Rectal smooth muscle tissue (tissue), 1 donor: ENCODE data around the gene OR9A4.
"Not testable (repeated sequence)": the region's sequence is repeated elsewhere in the genome, so short reads cannot be mapped to it uniquely, and the experiment has no call there.

ENCODE experiments used
- H3K27ac ChIP-seq: one replicate; pipeline ENCODE4 v1.7.0; 2013; ENCODE audit warnings: low read depth, low read length, inconsistent platforms
- H3K27me3 ChIP-seq: one replicate; pipeline ENCODE4 v1.7.0; 2013; ENCODE audit warnings: low read length; ENCODE audit not compliant: control insufficient read depth, insufficient read depth
- H3K36me3 ChIP-seq: one replicate; pipeline ENCODE4 v1.7.0; 2013; ENCODE audit warnings: low read length; ENCODE audit not compliant: control insufficient read depth, insufficient read depth
- H3K4me1 ChIP-seq: one replicate; pipeline ENCODE4 v1.7.0; 2013; ENCODE audit warnings: low read length; ENCODE audit not compliant: control insufficient read depth, insufficient read depth
- H3K4me3 ChIP-seq: one replicate; pipeline ENCODE4 v1.7.0; 2013; ENCODE audit warnings: low read length
- H3K9ac ChIP-seq: one replicate; pipeline ENCODE4 v1.7.0; 2013; ENCODE audit warnings: low read length

Gene OR9A4, protein sequence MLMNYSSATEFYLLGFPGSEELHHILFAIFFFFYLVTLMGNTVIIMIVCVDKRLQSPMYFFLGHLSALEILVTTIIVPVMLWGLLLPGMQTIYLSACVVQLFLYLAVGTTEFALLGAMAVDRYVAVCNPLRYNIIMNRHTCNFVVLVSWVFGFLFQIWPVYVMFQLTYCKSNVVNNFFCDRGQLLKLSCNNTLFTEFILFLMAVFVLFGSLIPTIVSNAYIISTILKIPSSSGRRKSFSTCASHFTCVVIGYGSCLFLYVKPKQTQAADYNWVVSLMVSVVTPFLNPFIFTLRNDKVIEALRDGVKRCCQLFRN

DNA sequence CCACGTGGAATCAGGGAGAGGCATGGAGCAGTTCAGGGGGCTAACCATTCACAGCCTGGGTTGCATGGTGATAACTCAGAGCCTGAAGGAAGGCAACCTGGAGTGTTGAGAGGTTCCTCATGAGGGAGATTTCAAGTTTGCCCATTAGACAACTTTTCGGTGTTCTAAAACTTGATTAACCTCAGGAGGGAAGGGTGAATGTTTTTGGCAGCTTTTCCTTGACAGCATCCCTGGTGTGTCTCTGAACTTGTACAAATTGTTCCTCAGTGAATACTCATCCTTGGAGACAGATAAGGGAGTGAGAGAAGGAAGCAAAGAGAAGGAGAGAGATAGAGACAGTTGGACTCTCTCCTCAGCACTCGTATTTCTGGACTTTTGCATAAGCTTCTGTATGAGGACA is at the start of gene OR9A4:
Gene OR9A4 (plus strand): TSS at position 301 of the 400 bp plus-strand sequence. CDS start 2,477 bp downstream, outside the sequence.
- Histone ChIP-seq H3K9ac (no peak within 1 kb of the TSS), H3K4me1 (no peaks in the 10 kb centered on the region), H3K27ac (no peak within 1 kb of the TSS), H3K27me3 (no peaks in the 10 kb centered on the region), H3K4me3 (no peak within 1 kb of the TSS), H3K36me3 (no peaks in the 10 kb centered on the region)

DNA sequence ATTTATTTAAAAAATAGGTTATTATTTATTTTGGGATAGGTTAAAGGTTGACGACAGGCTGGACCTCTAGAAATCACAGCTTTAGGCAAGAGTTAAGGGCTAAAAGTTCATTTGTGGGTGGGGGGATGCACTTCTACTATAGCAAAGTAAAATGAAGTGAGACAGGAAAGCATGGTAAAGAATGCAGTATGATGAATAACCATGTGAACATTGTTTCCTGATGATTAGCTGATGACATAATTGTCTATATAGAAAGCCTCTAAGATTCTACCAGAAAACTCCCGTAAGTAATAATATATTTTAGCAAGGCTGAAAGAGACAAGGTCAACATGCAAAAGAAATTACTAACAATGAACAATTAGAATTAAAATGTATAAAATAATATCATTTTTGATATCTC is 49.2 kb upstream of the OR9A4 start:
- Histone ChIP-seq H3K36me3 (no peaks in the 10 kb centered on the region), H3K4me1 (no peaks in the 10 kb centered on the region), H3K4me3 (no peak overlapping the region), H3K27me3 (no peaks in the 10 kb centered on the region), H3K27ac (no peak overlapping the region), H3K9ac (no peak overlapping the region)

DNA sequence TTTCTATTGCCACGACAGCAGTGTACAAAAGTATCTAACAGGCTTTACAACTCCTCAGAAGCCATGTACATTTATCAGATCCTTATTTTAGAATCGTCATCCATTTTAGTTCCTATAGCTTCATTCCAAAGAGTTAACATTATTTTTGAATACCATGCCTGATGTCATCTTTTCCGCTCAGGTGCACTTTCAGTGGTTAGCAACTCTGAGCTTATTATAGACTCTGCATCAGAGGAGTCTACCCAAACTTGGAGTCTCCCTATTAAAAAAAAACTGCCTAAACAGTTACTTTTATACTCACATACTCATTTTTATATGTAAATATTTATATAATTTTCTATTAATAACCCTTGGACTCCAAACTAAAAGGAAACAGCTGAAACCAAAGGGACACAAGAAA is 43.3 kb upstream of the OR9A4 start:
- H3K36me3 ChIP-seq, result no peaks in the 10 kb centered on the region
- H3K9ac ChIP-seq, result no peak overlapping the region
- H3K4me3 ChIP-seq, result no peak overlapping the region
- no peaks in the 10 kb centered on the region for H3K27me3 ChIP-seq
- H3K4me1 ChIP-seq, result no peaks in the 10 kb centered on the region
- H3K27ac ChIP-seq, result no peak overlapping the region

DNA sequence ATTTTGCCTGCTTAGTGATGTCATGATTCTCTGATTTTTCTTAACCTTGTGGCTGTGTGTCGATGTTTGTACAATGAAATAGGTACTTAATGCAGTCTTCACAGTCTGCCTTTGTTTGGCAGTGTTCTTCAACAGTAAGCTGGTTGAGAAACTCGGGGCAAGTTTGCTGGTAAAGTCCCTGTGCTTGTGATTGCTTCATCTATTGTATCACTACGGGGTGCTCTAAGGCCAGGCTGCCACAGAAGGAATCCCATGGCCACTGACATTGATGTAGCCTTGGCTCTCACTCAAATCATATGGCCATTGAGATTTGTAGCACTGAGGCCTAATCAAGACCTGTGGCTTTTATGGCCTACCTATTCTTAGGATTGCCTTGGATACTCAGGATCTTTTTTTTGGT is 41.4 kb upstream of the OR9A4 start:
- H3K4me3 ChIP-seq, result no peak overlapping the region
- H3K36me3 ChIP-seq, result no peaks in the 10 kb centered on the region
- H3K27me3 ChIP-seq, result no peaks in the 10 kb centered on the region
- H3K4me1 ChIP-seq, result no peaks in the 10 kb centered on the region
- no peak overlapping the region for H3K9ac ChIP-seq
- H3K27ac ChIP-seq, result no peak overlapping the region

DNA sequence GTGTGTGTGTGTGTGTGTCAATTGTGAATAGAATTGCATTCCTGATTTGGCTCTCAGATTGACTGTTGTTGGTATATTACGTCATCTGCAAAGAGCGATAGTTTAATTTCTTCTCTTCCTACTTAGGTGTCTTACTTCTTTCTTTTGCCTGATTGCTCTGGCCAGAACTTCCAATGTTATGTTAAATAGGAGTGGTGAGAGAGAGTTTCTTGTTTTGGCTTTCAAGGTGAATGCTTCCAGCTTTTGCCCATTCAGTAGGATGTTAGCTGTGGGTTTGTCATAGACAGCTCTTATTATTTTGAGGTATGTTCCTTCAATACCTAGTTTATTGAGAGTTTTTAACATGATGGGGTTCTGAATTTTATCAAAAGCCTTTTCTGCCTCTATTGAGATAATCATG is 40.7 kb upstream of the OR9A4 start:
- H3K4me1 ChIP-seq, result no peaks in the 10 kb centered on the region
- H3K9ac ChIP-seq, result no peak overlapping the region

DNA sequence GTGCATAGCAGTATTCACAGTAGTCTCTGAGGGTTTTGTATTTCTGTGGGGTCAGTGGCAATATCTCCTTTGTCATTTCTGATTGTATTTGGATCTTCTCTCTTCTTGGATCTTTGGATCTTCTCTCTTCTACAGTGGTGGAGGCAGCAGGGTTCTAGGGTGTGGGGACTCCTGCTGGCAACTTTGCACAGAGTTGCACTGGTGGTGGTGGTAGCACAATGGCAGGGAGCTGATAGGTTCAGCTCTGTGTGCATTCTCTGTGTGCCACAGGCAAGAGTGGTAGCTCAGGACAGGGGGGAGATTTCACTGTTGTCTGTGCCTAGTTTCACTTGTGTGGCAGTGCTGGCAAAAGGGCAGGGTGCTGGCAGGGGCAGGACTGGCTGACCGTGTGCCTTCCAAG is 39.8 kb upstream of the OR9A4 start:
- no peak overlapping the region for H3K27ac ChIP-seq
- no peaks in the 10 kb centered on the region for H3K27me3 ChIP-seq
- no peaks in the 10 kb centered on the region for H3K4me1 ChIP-seq
- no peaks in the 10 kb centered on the region for H3K36me3 ChIP-seq
- H3K4me3 ChIP-seq, result no peak overlapping the region
- H3K9ac ChIP-seq, result no peak overlapping the region

More for the DNA sequence above, 40.7 kb upstream of the OR9A4 start:
- no peaks in the 10 kb centered on the region for H3K27me3 ChIP-seq
- H3K27ac ChIP-seq, result no peak overlapping the region
- H3K36me3 ChIP-seq, result no peaks in the 10 kb centered on the region
- no peak overlapping the region for H3K4me3 ChIP-seq

DNA sequence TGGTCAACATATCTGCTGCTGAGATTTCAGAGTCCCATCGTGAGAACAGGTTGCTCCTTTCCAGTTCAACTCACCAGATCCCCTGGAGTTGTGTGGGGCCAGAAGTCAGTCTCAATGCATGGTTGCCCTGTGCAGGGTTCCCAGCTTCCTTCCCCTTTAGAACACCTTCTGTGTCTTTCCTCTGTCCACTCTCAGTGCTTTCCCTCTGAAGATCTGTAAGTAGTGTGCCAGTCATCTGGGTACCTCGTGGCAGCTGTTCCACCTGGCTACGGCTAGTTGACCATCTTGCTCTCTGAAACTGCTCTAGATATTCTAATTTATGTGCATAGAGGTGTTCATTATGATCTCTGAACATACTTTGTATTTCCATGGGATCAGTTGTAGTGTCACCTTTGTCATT is 38.8 kb upstream of the OR9A4 start:
- Histone ChIP-seq H3K9ac (no peak overlapping the region), H3K27ac (no peak overlapping the region), H3K4me3 (no peak overlapping the region), H3K4me1 (no peaks in the 10 kb centered on the region), H3K36me3 (no peaks in the 10 kb centered on the region), H3K27me3 (no peaks in the 10 kb centered on the region)

DNA sequence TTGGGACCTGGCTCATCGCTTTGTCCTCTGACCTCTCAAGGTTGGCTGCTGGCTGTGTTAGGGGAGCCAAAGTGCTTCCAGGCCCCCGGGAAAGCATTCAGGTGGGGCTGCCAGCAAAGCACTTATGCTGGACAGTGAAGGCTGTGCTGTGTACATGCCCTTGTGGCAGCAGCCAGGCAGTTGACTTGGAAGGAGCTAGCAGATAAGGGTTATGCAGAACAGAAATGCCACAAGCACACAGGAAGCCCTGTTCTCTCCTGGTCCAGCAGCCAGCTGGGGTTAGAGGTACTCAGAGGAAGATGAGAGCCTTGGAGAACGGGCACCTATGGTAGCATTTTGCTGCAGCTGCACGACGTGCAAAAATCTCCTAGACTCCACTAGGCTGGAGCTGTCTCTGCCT is 35.2 kb upstream of the OR9A4 start:
- Histone ChIP-seq H3K4me1 (no peaks in the 10 kb centered on the region), H3K4me3 (no peak overlapping the region), H3K27ac (no peak overlapping the region), H3K36me3 (no peaks in the 10 kb centered on the region), H3K9ac (no peak overlapping the region), H3K27me3 (no peaks in the 10 kb centered on the region)

DNA sequence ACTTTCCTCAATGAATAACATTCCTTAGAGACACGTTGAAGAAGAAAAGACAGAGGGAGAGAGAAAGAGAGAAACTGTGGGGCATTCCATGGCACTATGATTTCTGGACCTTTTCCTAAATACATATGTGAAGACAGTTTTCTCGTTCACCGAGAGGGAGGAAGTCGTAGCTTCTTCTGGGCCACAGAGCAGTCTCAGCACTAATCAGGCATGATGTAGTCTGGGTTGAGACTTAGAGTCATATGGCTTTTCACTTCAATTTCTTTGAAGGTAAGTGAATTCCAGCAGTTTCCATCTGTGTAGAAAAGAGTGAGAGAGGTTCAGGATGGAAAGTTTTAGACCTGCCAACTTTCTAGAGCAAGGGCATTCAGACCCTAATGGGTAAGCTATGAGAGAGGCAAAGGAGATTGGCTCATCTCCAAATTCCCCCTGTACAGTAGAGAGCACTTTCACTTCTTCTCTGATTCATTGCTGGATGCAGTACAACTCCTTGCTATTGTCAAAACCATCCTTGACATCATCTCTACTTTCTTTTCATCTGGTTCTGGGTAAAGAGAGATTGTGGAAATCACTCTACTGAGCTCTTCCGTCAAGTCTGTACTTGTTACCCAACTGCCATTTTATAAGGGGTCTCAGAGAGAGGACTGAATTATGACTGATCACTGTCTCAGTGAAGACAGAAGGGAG is 31.5 kb upstream of the OR9A4 start:
- Histone ChIP-seq H3K9ac (no peak overlapping the region), H3K36me3 (no peaks in the 10 kb centered on the region), H3K27me3 (no peaks in the 10 kb centered on the region), H3K27ac (no peak overlapping the region), H3K4me1 (no peaks in the 10 kb centered on the region), H3K4me3 (no peak overlapping the region)

DNA sequence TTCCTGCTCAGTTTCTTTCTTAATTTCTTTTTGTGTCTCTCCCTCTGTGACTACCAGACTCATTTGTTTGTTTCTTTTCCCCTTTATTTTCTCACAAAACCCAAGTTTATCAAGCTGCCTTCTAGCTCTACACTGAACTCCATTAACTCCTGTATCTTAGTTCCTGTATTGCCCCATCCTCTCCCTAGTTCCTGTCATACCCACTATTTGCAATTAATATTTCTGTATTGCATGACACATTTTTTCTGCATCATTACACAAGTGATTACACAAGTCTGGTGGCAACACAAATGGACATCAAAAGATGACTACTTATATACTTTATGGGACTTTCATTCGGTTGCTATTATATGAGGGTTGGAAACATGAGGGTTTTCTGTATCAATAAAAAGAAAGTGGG is 26.9 kb upstream of the OR9A4 start:
- no peaks in the 10 kb centered on the region for H3K36me3 ChIP-seq
- no peak overlapping the region for H3K27ac ChIP-seq
- H3K4me1 ChIP-seq, result no peaks in the 10 kb centered on the region

DNA sequence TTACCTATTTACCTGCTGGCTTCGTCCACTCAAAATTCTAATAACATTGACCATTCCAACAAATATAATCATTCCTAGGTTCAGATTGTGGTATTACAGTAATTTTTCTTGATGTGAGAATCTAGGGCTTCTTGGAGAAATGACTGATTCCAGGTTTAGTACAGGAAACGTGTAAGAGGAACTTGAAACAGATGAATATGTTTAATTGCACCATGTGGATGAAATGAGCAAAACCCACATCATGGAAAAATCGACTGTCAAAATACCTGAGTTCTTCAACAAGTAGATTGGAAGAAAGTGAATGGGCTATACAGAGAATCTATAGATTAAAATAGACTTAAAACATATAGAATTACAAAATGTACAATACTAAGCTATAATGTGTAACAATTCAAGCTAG is 24.9 kb upstream of the OR9A4 start:
- H3K9ac ChIP-seq, result no peak overlapping the region
- no peaks in the 10 kb centered on the region for H3K27me3 ChIP-seq

More for the DNA sequence above, 26.9 kb upstream of the OR9A4 start:
- no peak overlapping the region for H3K4me3 ChIP-seq
- H3K27me3 ChIP-seq, result no peaks in the 10 kb centered on the region
- H3K9ac ChIP-seq, result no peak overlapping the region

DNA sequence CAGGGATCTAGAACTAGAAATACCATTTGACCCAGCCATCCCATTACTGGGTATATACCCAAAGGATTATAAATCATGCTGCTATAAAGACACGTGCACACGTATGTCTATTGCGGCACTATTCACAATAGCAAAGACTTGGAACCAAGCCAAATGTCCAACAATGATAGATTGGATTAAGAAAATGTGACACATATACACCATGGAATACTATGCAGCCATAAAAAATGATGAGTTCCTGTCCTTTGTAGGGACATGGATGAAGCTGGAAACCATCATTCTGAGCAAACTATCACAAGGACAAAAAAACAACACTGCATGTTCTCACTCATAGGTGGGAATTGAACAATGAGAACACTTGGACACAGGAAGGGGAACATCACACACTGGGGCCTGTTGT is 16.8 kb upstream of the OR9A4 start:
- H3K27ac ChIP-seq, H3K9ac ChIP-seq, H3K4me3 ChIP-seq, H3K27me3 ChIP-seq, H3K36me3 ChIP-seq, H3K4me1 ChIP-seq: not testable (repeated sequence)

More for the DNA sequence above, 24.9 kb upstream of the OR9A4 start:
- Histone ChIP-seq H3K36me3 (no peaks in the 10 kb centered on the region), H3K27ac (no peak overlapping the region), H3K4me3 (no peak overlapping the region), H3K4me1 (no peaks in the 10 kb centered on the region)

DNA sequence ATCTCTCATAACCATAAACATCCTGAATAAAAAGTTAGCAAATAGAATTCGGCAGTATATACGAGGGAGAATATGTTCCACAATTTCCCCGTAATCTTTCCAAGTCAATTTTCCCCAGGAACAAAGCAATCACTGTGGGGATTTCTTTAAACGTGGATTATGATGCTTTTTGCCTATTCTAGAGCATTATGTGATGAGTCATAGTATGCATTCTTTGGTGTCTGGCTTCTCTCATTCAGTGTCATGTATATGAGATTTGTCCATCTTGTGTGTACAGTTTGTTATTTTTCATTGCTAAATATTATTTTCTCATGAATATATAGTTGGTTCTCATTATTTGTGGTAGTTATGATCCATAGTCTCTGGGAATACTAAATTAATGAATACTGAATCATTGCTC is 9.9 kb upstream of the OR9A4 start:
- Histone ChIP-seq H3K4me1 (no peaks in the 10 kb centered on the region), H3K4me3 (no peak overlapping the region), H3K27ac (no peak overlapping the region)

More for the DNA sequence above, 9.9 kb upstream of the OR9A4 start:
- Histone ChIP-seq H3K27me3 (no peaks in the 10 kb centered on the region), H3K36me3 (no peaks in the 10 kb centered on the region), H3K9ac (no peak overlapping the region)
